Left colon (tissue), 2 donors: ENCODE measurements around the gene NR1H3. TPM values are rescaled to one million over a fixed set of nuclear protein-coding genes. Genes with fewer than 3 reads are reported as not detected.

Experiments
- ATAC-seq: fragments of 200-7000 bp; cut with Tn5 transposase; one replicate; pipeline ENCODE4 v1.9.1; 2020; ENCODE audit warnings: mild to moderate bottlenecking, moderate library complexity
- DNase-seq, 2 donors: peaks; one replicate each; pipeline ENCODE4 v3.0.0-alpha.2; 2020
- intact Hi-C, 2 donors: fragments of 100-400 bp; cut with DNase I in 1 of 2; cut with micrococcal nuclease in 1 of 2; formaldehyde crosslinking; loops; one replicate each; pipeline versions ENCODE4 v1.11.2 to v1.14.0; 2022; cut with DNase I, micrococcal nuclease
- total RNA-seq, 2 donors: library from RNA; stranded (reverse); fragmentation: NEBNext Ultra II Directional; extraction: Animal tissue kit (Norgen Biotek cat#: 25700); gene quantifications; one replicate each; pipeline ENCODE4 v1.2.1, GENCODE V29; 2021
- donor health status: DM: no; HTN: no; CAD: no.
- donor health status: DM: yes; HTN: yes; CAD: no.

The NR1H3 gene
- total RNA-seq, 2 donors from 2014 or later, result 52.1 to 58.2 TPM

DNA sequence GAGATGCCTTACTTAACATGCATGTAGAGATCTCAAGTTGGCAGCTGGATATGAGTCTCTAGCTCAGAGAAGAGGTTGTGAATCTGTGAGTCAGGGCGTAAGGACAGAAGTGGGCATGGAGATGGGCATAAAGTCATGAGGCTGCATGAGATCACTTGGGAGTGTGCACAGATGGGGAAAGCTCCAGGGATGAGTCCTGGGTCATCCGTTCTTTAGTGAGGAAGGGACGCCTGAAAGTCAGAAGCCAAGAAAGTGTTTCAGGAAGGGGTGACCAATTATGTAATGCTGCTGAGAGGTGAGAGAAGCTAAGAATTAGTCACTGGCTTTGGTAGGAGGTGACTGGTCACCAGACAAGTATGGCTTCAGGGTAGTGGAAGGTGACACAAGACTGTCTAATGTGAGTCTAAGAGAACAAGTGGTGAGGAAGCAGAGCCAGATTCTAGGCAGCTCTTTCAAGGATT is 15.9 kb upstream of the NR1H3 start:
- intact Hi-C loops, result no loop called here
- ATAC-seq, result no peak
- no peak for DNase-seq

GRCh38 chr11:47242596-47243192 is 15.1 kb upstream of the NR1H3 start:
- ATAC-seq (no peak), DNase-seq (no peak)
- intact Hi-C loops, result no loop called here

DNA sequence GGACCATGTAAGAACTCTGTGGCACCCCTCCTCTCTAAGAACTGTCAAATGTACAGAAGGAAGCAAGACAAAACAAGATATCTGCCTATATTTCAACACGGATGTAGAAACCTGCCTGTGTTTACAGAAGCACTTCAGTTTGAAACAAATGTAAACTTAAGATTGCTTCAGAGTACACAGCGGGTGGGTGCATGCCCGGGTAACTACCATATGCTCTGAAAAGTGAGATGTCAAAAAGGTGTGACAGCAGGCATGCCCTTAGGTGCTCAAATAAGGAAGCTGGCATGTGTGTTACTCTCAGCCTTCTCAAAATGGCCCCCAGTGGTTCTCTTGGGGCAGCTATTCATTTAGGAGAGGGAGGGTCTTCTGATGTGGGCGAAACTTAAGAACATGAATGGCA is 14.3 kb upstream of the NR1H3 start:
- DNase-seq (no peak), ATAC-seq (peak; percentile 68)
- intact Hi-C loops, result no loop called here

DNA sequence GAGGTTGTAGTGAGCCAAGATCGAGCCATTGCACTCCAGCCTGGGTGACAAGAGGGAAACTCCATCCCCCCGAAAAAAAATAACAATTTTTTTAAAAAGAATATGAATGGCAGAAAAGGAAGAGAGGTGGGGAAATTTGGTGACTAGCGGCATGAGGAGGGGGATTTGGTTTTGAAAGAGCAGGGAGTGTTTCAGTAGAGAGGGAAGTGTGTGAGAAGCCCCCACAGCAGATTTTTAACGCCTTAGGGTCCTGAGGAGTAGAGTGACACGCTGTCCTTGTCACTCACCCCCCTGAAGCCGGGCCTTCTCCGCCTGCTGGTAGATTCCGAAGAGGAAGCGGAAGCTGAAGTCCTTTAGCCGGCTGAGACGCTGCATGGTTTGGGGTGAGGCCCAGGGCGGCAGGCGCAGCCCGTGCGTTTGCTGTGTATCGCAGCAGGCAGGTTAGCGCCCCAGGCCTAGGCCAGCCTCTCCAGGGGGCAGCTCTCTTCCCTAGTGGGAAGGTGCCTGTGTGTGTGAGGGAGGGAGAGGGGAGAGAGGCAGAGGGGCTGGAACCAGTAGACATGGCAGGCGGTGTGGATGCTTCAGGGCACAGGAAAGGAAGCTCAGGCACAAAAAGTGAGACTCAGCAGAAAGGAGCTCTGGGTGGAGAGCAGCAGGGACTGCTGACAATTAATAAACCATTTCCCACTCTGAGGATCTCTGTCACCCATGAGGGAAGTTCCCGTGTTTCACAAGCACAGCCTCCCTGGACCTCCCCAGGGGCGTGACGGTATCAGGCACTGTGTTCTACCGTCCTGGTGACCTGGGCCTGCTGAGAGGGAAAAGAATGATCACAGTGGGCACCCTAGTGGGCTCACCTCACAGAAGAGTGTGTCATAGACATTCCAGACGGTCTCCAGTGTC is 13.1 kb upstream of the NR1H3 start:
- intact Hi-C loops, result no loop called here
- ATAC-seq, result no peak
- no peak for DNase-seq

DNA sequence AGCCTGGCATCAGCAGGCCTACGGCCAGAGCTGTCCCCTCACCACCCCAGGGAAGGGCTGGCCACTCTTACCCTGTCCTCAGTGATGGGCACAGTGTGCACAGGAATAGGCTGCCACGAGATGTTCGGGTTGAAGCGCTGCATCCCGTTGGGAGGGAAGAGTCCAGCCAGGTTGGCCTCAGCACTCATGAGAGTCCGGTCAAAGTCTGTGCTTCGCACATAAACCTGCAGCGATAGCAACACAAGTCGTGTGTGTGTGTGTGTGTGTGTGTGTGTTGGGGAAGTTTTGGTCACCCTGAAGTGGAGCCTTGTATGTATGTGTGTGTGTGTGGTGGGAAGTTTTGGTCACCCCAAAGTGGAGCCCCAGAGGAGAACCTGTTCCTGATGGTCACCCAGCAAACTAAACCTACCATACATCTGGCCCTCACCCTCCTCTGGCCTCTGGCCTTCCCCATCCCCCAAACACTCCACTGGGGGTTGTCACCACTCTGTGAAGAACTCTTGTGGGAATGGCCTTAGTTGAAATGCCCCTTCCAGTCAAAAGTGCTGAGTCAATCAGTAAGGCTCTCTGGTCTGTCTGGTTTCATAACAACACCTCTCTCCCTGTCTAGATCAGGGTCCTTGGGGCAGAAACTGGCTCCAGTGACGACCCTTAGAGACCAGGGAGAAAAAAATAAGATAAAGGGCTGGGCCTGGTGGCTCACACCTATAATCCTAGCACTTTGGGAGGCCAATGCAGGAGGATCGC is 12.0 kb upstream of the NR1H3 start:
- intact Hi-C loops, result no loop called here
- DNase-seq, result no peak
- no peak for ATAC-seq

DNA sequence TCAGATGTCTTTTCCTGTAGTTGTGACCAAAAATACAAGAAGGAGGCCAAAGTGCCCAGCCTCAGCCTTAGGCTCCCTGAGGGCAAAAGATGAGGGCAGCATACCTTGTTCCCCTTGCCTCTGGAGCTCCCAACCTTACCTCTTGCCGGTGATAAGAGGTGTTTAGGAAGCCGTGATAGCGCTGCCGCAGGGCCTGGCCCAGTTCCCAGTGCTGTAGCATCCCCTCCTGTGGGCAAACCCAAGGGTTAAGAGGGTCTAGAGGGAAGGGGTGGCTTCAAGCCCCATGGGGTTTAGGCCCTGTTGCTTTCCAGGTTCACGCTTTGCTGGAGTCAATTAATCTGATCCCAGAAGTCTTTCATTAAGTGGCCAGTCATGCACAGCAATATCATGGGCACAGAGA is 10.3 kb upstream of the NR1H3 start:
- intact Hi-C loops, result no loop called here
- no peak for ATAC-seq
- no peak for DNase-seq

- DNase-seq, result no peak
- intact Hi-C loops, result no loop called here
- peak; percentile 34 for ATAC-seq
These were observed 9.5 kb upstream of the NR1H3 start for GRCh38 chr11:47248304-47248663.

DNA sequence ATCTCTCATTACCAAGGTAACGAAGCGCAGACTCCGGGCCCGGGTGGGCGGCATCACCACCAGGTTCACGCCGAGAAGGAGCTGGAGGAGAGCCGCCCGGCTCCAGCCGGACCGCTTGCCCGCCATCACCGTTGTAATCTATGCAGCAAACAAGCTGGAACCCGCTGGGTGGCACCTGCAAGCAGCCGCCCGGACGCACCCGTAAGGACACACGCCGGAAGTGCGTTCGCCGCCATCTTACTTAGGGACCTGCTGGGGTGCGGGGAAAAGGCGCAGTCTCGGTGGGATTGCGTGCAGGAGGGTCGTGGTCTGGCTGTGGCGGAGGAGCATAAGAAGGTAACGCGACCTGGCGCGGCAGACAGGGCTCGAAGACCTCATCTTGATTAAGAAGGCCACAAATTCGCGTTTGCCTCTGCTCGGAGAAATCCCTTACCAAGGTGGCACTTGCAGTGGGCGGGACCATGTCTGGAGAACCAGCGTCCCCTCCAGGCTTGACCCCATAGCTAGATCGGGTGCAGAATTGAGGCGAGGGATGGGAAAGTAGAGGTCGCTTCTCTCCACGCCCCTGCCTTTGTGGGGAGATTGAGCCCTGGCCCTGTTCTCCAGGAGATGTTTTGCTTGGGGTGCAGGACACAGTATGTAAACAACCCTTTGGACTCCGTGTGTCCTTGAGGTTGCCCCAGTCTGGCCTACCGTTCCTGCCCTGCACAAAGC is 9.0 kb upstream of the NR1H3 start, which contains the start of gene ACP2:
Gene ACP2 (minus strand): TSS at position 151 of the 714 bp plus-strand sequence. CDS start 25 bp downstream, at position 126.
- ATAC-seq, result peak; percentile 96
- peak; percentile 88 to 92 for DNase-seq
- intact Hi-C loops, result no loop called here

GRCh38 chr11:47249378-47249715 is 8.4 kb upstream of the NR1H3 start:
- ATAC-seq (no peak), DNase-seq (no peak)
- intact Hi-C loops, result no loop called here

DNA sequence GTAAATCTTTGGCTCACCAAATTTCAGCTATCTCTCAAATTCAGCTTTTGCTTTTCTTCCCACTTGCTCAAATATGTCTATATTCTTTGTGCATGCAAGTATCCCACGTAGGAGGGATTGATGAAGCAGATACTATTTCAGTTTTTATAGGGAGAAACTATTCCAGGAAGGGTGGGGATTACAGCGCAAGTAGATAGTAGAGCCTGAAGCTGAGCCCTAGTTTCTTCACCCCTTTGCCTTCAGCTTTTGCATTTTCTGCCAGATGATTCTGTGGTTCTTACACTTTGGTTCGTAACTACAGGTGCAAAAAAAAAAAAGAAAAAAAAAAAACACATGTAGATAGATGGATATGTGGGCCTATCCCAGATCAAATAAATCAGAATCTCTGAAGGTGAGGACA is 6.0 kb upstream of the NR1H3 start:
- intact Hi-C loops, result no loop called here
- no peak for ATAC-seq
- no peak for DNase-seq

DNA sequence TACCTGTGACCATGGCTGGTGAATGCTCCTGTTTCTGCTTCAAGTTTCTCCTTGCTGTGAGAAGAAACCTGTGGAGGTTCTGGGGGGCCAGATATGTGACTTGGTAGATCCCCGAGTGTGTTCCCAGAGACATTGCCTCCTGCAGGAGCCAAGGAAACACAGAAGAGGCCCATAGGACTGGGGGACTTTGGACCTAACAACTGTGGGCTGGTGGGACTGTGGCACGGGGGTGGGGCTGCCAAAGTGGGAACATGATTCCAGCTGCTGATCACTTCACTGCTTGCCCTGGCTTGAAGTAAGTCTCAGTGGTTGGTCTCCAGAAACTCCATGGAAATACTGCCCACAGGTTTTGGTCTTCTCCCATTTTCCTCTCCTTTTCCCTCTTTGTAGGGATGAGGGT is 4.1 kb upstream of the NR1H3 start:
- peak; percentile 8 for ATAC-seq
- intact Hi-C loops, result no loop called here
- no peak for DNase-seq

DNA sequence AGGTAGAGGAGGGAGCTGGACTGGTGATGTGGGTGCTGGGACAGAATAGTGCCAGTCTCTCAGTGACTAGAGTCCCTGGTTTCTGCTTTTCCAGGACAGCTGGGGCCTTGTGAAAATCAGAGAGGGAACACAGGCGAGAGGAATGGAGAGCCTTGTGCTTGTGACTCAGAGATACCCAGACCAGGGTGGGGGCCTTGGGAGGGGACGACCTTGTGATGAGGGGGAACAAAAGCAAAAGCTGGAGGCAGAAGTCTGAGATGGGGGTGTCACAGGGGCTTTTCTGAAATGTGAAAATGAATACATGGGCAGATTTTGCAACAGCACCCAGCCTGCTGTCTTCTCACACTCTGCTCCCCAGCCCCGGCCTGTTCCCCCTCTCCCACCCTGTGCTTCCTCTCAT is 3.4 kb upstream of the NR1H3 start:
- DNase-seq (no peak), ATAC-seq (no peak)
- intact Hi-C loops, result no loop called here

DNA sequence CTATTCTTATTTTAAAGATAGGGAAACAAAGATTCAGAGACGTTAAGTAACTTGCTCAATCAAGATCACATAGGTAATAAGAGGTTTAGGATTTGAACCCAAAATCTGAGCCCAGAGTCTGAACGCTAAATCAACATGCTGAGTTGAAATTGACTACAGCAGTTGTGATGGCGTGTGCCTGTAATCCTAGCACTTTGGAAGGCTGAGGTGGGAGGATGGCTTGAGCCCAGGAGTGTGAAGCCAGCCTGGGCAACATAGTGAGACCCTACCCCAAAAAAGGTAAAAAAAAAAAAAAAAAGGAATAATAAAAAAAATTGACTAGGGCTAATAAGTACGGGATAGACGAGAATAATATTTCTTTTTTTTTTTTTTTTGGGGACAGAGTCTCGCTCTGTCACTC is 1.4 kb upstream of the NR1H3 start:
- ATAC-seq (no peak), DNase-seq (no peak)
- intact Hi-C loops, result no loop called here

DNA sequence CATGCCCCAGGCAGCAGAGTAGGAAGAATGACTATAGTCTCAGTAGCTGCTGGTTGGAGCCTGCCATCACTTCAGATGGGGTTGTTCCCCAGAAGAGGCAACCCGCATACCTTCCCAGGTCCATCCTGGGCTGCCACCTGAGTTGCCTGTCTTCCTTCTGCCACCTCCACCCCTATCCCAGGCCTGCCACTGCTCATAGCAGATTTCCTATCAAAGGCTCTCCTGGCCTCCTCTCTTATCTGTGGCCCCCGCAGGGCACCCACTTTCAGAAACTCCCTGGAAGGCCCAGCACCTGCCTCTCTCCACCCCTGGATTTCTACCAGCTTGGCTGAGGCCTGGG is 649 bp upstream of the NR1H3 start:
- intact Hi-C loops, result no loop called here
- ATAC-seq (peak; percentile 1), DNase-seq (no peak)

DNA sequence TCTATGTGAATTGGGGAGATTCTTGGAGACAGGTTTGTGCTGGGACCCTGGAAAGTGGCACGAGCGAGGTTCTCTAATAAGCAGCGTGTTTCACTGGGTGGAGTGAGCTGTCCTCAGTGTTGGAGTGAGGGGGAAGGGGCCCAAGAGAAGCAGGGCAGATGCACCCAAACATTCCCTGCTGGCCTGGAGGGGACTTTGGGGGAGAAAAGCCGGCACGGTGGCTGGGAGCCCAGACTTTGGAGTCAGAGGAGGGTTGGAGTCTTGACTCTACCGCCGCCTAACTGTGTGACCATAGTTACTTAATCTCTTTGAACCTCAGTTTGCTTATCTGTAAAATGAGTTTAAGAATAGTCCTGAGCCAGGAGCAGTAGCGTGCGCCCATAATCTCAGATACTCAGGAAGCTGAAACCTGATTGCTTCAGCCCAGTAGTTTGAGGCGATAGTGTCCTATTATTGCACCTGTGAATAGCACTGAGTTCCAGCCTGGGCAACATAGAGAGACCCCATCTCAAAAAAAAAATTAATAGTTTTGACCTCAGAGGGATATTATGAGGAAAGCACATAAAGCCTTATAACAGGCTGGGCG is 614 bp downstream of the NR1H3 start:
- intact Hi-C loops, result no loop called here
- DNase-seq (no peak), ATAC-seq (no peak)

GRCh38 chr11:47259232-47259977 is 1.6 kb downstream of the NR1H3 start:
- DNase-seq (peak; percentile 75 to 79), ATAC-seq (peak; percentile 84)
- intact Hi-C loops, result no loop called here

DNA sequence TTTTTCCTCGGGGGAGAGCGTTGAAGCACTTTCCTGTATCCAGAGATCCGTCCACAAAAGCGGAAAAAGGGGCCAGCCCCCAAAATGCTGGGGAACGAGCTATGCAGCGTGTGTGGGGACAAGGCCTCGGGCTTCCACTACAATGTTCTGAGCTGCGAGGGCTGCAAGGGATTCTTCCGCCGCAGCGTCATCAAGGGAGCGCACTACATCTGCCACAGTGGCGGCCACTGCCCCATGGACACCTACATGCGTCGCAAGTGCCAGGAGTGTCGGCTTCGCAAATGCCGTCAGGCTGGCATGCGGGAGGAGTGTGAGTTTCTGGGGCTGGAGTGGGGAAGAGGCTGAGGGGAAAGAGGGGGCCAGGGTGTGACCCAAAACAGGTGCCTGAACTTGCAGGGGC is 2.6 kb downstream of the NR1H3 start:
- ATAC-seq (no peak), DNase-seq (no peak)
- intact Hi-C loops, result loop anchor here in 1 of 2 donors (10.0 kb wide), 1 partner anchor 86 kb away; the partner anchor contains the start of gene ARFGAP2

DNA sequence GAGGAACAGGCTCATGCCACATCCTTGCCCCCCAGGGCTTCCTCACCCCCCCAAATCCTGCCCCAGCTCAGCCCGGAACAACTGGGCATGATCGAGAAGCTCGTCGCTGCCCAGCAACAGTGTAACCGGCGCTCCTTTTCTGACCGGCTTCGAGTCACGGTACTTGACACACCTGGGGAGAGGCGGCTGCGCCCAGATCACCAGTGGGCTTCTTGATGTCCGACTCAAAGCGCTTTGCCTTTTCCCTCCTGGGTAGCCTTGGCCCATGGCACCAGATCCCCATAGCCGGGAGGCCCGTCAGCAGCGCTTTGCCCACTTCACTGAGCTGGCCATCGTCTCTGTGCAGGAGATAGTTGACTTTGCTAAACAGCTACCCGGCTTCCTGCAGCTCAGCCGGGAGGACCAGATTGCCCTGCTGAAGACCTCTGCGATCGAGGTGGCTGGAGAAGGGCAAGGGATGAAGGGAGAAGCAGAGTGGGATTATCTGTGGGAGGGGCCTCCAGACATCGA is 3.5 kb downstream of the NR1H3 start:
- DNase-seq, result no peak
- no peak for ATAC-seq
- intact Hi-C loops, result loop anchor here in 1 of 2 donors (10.0 kb wide), 1 partner anchor 87 kb away; the partner anchor contains the start of gene ARFGAP2
